Smooth muscle cell of the brain vasculature (primary cell): Measurements from ENCODE around the gene SNX1.
A peak's percentile ranks its signal among the peaks of the same experiment; 100 is the strongest.
"Not testable (repeated sequence)": the region's sequence is repeated elsewhere in the genome, so short reads cannot be mapped to it uniquely, and the experiment has no call there.

Source experiments
- DNase-seq: peaks from one replicate; pipeline ENCODE4 v3.0.0-alpha.2; 2012; ENCODE audit warnings: low read depth, low spot score

Gene SNX1, protein sequence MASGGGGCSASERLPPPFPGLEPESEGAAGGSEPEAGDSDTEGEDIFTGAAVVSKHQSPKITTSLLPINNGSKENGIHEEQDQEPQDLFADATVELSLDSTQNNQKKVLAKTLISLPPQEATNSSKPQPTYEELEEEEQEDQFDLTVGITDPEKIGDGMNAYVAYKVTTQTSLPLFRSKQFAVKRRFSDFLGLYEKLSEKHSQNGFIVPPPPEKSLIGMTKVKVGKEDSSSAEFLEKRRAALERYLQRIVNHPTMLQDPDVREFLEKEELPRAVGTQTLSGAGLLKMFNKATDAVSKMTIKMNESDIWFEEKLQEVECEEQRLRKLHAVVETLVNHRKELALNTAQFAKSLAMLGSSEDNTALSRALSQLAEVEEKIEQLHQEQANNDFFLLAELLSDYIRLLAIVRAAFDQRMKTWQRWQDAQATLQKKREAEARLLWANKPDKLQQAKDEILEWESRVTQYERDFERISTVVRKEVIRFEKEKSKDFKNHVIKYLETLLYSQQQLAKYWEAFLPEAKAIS

DNA sequence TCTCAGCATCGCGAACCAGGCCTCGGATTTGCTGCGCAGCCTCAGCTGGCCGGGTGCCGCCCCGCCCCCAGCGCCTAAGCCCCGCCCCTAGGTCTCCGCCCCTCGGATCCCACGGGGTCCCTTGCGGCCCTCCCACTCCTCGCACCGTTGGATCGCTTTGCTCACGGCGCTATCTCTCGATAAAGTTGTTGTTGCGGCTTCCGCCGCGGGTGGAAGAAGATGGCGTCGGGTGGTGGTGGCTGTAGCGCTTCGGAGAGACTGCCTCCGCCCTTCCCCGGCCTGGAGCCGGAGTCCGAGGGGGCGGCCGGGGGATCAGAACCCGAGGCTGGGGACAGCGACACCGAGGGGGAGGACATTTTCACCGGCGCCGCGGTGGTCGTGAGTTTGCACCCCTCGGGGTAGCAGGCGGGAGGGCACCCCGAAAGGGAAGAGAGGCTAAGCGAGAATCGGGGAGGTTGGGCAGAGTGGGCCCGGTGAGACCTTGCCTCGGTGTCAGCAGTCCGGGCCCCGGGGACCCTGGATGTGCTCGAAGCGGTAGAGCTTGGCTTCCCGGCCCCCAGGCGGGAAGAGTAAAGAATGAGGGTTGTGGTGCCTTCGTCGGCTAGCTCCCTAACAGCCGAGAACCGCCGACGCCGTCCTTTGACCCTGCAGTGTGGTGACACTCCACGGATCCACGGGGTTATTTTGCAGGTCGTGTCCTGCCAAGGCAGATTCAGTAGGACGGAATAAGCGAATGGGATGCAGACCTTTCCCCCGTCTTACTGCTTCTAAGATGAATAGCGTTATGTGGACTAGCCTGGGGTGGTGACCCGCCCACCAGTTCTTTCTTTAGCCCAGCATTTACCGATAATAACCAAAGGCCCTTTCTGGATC, at the start of gene SNX1:
Gene SNX1, plus strand, starts transcription at position 188 of the 873 bp plus-strand sequence. Its CDS starts 32 bp downstream, at position 220.
- DNase-seq = peak; percentile 83

DNA sequence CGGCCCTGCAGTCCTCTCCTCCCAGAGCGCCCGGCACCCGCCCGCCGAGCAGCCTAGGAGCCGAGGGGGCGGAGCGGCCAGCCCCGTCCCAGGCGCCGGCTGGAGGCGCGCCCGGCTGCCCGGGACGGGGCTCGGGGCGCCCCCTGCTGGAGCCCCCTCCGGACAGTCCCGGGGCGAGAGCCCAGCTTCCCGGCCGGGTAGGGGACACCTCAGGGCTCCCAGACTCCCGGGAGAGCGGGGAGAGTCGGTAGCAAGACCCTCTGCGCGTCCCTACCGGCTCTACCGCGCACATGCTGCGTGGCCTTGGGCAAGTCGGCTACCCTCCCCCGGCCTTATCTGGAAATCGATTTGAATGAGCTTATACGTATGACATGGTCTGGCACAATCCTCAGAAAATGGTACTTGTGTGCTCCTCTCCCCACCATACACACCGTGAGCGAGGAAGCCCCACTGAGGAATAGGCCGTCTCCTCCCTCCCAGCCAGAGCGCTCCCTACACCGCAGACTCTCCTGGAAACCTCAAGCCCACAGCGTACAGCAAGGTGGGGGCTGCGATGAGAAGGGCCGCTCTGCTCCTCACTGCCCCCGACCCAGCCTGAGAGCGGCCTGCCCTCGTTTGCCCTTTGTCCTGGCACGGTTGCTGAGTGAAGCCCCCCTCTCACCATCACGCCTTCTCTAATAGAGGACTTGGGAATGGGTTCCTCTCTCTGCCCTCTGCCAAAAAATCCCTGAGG, 49.2 kb upstream of the SNX1 start, which contains the start of gene DAPK2:
Gene DAPK2, minus strand, starts transcription at position 65 of the 733 bp plus-strand sequence. CDS start 6,224 bp downstream, outside the sequence.
- DNase-seq = no peak

DNA sequence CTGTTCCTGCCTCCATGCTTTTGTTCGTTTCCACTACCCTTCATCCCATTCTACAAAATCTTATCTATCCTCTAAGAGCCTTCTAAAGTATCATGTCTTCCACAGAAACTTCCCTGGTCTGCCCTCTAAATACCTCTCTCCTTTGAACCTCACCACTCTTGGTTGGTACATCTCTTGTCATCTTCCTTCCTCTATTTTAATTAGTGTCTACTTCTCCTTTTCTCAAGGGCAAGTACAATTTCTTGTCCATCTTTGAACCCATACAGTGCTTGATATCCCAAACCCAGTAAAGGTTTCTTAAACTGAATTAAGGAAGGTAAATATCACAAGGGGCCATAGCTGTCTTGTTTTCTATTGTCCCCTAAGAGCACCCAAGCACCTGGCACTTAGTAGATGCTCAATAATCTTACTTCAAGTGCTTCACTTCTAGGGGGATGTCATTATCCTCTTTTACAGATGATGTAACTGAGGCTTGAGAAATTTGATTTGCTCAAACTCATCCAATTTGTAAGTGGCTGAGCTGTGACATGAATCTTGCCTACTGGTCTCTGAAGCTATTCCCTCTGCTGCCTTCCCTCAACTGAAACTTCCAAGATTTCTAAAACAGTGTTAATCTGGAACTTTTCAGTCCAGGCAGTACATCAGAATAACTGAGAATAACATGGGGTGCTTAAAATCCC, 46.9 kb upstream of the SNX1 start:
- DNase-seq = no peak

DNA sequence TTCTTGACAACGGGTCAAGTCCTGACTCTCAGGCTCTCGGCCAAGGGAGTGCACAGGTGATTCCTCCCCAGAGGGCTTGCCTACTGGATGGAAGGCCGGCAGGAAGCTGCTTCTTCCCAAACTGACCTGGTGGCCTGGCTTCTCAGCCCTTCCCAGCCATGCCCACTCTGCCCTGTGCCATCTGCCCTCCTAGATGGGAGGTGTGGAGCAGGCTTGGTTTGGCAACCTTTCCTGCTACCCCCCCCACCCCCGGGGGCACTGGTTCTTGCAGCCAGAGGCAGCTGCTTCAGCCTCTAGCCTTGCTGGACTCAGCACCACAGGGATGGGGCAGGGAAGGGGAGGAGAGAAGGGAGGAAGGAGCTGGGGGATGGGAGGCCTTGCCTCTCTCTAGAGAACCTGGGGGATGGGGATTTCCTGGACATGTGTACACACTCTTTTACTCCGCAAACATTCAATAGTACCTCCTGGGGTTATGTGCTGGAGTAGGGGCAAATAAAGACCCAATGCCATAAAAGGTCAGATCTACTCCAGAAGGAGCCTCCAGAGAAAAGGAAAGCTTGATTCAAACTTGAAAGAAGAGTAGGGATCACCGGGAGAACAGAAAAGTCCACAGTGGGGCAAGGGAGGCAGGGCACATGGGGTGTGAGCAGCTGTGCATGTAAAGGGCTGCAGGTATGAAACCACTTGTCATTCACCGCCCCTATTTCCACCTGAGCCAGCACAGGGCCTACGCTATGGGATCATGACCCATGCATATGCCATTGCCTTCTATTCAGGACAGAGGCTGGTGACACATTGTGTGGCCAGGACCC, 45.3 kb upstream of the SNX1 start:
- peak; percentile 32 for DNase-seq

DNA sequence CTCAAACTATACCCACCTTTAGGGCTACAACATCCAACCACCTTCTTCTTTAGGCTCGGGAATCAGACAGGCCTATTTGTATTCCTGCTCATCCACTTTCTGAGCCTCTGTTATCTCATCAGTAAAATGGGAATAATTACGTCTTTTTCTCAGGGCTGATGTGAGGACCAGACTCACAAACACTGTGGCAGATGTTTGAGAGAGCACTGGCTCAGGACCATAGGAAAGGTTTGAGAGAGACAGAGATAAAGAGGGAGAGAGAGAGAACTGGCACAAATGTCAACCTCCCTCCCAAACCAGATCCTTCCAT, 44.7 kb upstream of the SNX1 start:
- DNase-seq = no peak

DNA sequence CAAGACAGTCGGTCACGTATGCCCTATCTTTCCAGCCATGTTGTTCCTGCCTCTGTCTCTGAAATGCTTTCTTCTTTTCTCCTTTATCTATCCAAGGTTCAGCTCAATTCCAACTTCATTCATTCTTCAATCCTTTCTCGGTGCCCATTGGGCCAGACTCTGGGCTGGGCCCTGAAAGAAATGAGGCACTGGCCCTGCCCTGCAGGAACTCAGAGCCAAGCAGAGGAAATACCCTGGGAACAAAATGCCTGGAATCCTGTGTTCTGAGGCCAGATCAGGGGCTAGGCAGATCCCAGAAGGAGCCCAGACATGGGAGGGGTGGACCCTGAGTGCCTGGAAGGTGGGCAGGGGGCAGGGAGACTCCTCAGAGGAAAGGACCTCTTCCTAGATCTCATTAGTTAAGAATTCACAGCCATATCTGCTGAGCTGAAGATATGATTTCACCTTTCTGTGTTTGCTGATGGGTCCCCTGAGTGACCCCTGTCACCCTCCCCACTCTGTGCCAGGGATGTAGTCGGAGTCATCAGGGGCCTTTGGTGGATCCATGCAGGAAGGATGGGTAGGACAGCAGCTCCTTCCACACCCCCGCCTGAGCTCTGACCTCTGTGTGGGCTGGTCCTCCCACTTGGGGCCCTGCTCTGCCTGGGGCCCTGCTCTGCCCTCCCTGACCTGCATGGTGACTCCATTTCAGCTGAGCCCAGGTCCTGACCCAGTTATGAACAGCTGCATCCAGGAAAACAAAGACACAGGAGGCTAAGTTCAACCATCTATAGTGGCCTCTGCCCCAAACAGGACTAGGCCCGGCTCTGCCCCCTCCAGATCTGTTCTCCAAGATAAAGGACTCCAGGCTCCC, 44.1 kb upstream of the SNX1 start:
- no peak for DNase-seq

DNA sequence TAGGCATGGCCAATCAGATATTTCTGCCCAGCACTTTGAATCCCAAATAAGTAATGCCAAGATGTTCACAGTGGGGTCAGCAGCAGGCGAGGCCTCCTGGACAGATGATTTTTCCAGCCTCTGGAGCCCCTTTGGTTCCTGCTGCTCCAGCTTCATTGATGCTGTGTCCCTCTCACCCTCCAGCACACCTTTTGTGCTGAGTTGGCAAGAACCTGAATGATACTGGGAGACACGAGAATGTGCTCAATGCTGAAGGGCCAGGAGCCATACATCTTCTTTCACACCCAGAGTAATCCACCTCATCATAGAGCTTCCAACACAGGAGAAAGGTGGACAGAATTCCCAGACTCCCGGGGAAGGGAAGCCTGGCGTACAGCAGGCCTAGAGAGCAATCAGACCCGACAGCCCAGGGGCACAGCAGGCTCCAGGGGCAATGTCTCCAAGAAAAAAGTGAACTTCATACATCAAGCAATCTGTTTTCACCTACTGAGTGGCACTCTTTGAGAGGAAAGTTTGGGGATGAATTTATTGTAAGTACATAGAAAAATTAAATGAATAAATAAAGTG, 42.8 kb upstream of the SNX1 start:
- no peak for DNase-seq

DNA sequence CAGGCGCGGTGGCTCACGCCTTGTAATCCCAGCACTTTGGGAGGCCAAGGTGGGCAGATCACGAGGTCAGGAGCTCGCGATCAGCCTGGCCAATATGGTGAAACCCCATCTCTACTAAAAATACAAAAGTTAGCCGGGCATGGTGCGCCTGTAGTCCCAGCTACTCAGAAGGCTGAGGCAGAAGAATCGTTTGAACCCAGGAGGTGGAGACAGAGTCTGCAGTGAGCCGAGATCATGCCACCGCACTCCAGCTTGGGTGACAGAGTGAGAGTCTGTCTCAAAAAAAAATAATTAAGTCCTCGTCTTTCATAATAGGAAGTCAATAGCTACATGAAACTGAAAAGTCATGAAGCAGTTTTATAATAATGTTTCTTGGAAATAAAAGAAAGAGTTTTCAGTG, 42.1 kb upstream of the SNX1 start:
- DNase-seq = not testable (repeated sequence)

DNA sequence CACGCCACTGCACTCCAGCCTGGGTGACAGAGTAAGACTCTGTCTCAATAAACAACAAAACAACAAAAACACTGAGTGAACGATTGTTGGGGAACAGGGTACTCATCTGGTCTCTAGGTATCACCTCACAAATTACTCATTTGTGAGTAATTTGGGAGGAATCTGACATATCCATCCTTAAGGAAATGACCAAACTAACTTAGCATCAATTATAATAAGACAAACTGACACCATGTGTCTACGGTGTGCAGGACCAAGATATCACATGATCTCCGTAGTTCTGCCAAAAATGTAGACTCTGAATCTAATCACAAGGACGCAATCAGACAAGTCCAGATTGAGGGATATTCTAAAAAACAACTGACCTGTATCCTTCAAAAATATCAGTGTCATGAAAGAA, 37.5 kb upstream of the SNX1 start:
- no peak for DNase-seq

DNA sequence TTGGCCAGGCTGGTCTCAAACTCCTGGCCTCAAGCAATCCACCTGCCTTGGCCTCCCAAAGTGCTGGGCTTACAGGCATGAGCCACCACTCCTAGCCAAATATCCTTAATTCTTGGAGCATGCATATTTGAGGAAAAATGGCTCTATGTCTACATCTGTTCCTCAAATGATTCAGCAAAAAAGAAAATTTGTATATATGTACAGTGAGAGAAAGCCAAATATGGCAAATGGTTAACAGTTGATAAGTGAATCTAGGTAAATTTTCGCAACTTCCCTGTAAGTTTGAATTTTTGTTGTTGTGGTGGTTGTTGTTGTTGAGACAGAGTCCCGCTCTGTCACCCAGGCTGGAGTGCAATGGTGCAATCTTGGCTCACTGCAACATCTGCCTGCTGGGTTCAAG, 36.7 kb upstream of the SNX1 start:
- DNase-seq = not testable (repeated sequence)

DNA sequence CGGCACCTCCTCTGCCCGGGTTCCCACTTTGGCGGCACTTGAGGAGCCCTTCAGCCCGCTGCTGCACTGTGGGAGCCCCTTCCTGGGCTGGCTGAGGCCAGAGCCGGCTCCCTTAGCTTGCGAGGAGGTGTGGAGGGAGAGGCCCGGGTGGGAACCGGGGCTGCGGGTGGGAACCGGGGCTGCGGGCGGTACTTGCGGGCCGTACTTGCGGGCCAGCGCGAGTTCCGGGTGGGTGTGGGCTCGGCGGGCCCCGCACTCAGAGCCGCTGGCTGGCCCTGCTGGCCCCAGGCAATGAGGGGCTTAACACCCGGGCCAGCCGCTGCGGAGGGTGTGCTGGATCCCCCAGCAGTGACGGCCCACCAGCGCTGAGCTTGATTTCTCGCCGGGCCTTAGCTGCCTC, 35.1 kb upstream of the SNX1 start:
- no peak for DNase-seq

DNA sequence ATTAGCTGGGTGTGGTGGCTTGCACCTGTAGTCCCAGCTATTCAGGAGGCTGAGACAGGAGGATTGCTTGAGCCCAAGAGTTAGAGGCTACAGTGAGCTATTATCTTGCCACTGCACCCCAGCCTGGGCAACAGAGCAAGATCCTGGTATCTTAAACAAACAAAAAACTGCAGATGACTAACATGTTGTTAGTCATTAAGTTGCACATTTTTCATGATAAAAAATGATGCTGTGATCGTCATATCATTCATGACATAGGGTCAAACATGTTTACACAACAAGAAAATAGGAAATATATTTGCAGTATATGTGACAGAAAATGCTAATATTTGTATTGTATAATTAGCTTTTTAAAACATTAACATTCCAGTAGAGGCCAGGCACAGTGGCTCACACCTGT, 29.3 kb upstream of the SNX1 start:
- DNase-seq = no peak

DNA sequence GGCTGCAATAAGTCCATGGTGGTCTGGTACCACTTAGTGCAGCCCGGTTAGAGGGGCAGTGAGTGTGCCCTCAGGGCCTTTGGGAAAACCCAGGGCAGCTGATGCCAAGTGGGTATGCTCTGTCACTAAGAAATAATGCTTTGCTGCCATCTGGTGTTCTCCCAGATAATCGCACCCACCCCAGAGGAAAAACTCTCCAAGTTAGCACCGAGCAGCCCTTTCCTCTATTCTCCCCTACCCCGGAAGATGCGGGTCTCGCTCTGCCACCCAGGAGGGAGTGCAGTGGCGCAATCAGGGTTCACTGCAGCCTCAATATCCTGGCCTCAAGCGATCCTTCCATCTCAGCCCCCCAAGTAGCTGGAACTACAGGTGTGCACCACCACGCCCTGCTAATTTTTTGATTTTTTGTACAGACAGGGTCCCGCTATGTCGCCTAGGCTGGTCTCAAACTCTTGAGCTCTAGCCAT, 28.2 kb upstream of the SNX1 start:
- DNase-seq = no peak

DNA sequence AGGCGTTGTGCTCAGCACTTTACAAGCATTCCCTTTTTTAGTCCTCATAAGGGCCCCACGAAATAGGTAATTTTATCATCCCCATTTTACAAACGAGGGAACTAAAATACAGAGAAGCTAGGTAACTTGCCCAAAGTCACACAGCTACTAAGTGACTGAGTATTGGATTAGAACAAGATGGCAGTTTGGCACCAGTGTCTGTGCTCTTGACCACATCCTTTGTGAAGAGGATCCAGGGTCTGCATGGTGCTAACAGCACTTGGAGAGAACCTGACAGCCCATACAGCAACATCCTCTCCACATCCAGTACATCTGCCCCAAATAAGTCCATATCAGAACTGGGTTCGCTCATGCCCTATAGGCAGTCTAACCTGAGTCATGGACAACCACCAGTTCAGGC, 27.6 kb upstream of the SNX1 start:
- DNase-seq = no peak

DNA sequence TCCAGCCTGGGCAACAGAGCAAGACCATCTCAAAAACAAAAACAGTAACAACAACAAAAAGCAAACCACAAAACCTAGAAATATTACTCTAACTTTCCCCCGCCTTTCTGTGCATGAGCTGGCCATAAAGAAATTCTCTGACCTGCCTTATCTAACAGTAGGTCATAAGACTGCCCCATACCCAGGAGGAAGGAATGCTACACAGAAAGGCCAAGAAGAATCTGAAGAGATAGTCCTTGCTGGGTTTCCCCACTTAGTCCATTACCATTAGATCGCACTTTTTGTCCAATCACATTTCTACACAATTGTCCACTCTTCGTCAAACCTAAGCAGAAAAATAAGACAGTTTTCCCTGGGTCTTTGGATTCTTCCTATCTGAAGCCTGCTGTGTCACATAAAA, 25.7 kb upstream of the SNX1 start:
- DNase-seq = no peak

DNA sequence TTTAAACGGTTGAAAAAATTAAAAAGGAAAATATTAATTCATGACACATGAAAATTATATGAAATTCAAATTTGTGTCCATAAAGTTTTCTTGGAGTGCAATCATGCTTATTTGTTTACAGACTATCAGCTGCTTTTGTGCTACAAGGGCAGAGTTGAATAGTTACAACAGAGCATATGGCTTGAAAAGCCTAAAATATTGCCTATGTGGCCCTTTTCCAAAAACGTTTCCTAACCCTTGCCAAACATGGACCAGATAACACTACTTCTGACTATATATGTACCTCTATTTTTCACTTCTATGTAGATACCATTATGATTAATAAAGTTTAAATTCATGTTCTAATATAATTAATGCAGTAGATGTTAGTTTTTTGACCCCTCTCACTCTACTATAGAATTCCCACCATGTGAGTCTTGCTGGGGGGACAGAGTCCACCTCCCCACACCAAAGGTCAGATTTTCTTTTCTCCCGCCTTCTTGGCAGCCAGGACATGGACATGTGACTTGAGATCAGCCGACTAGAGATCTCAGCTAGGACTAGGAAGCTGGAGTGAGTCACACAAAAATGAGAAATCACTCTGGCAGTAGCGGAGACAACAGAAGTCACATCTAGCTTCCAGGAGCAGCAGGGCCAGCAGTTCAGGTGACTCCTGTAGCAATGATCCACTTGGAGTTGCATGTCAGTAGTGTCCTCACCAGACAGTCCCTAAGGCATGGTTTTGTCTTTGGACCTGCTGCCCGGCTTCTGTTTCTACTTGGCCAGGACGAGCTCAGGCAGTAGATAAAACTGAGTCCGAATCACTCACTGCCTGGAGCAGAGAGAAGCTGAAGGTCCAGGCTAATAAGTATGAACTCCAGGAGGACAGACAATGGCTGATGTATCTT, 24.6 kb upstream of the SNX1 start:
- DNase-seq = no peak

DNA sequence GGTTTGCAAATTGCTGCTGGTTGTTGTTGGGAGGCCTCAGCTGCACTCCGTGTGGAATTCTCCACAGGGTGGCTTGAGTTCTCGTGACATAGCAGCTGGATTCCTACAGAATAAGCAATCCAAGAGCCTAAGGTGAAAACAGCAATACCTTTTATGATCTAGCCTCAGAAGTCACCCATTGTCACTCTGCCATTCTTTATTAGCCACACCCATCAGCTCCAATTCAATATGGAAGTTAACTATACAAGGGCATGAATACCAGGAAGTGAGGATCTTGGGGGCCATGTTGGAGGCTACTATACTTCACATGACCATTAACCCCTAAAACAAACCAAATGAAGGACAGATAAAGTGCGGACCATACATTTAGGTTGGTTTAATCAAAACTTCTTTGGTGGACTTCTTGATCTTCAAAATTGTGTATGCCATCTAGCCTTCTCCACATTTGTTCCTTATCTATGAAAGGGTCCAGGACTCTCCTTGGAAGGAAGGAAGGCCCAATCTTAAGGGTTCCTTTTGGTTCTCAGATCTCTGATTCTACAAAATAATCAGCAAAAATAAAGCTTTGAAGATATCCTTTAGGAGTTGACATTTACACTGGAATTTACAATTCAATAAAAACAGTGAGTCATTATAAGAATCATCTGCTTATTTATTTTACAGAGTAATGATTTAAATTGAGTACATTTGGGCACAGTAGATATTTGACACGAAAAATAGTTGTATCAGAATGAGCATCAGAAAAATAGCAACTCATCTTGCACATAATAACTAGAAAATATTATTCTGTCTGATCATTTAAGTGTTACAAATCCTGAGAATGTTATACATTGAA, 23.6 kb upstream of the SNX1 start:
- DNase-seq = no peak
